Sigmoid colon (tissue), 7 donors: ENCODE measurements around the gene DMRTB1. TPM values are rescaled to one million over a fixed set of nuclear protein-coding genes. Genes with fewer than 3 reads are reported as not detected.
A peak's percentile ranks its signal among the peaks of the same experiment; 100 is the strongest.

ENCODE experiments used
- DNase-seq: peaks from one replicate; pipeline ENCODE4 v3.0.0-alpha.2; 2019
- H3K27ac ChIP-seq, 4 donors: fragments of 200-600 bp; sonication (generic); one replicate each; pipeline ENCODE4 v1.5.1; 2016 to 2019; ENCODE audit warnings: mild to moderate bottlenecking in 1 of 4
- H3K27me3 ChIP-seq, 3 donors: fragments of 200-600 bp; sonication (generic); one replicate each; pipeline ENCODE4 v1.5.1; 2019; ENCODE audit warnings: mild to moderate bottlenecking in 1 of 3
- H3K36me3 ChIP-seq, 4 donors: fragments of 200-600 bp; sonication (generic); one replicate each; pipeline ENCODE4 v1.5.1; 2016 to 2019
- H3K4me1 ChIP-seq, 4 donors: fragments of 200-600 bp; sonication (generic); one replicate each; pipeline ENCODE4 v1.5.1; 2017 to 2019
- H3K4me3 ChIP-seq, 4 donors: fragments of 200-600 bp; sonication (generic); one replicate each; pipeline ENCODE4 v1.5.1; 2017 to 2019; ENCODE audit warnings: mild to moderate bottlenecking in 2 of 4, moderate library complexity in 1 of 4
- H3K9me3 ChIP-seq, 4 donors: fragments of 200-600 bp in 3 of 4; sonication (generic) in 3 of 4; one replicate each; pipeline versions ENCODE4 v1.5.1 to v1.6.1; 2013 to 2019
- EP300 ChIP-seq, 4 donors: sonication (generic); formaldehyde crosslinking; IDR thresholded peaks; one replicate each; pipeline ENCODE4 v1.6.1; 2017; ENCODE audit warnings: antibody characterized with exemption in 4 of 4
- POLR2A ChIP-seq, 2 donors: fragments of 450-650 bp; IDR thresholded peaks; one replicate each; pipeline ENCODE4 v1.6.1; 2016; ENCODE audit warnings: antibody characterized with exemption in 2 of 2, mild to moderate bottlenecking in 2 of 2, moderate library complexity in 2 of 2
- POLR2AphosphoS5 ChIP-seq, 4 donors: sonication (generic); formaldehyde crosslinking; IDR thresholded peaks; one replicate each; pipeline ENCODE4 v1.6.1; 2017; ENCODE audit warnings: antibody characterized with exemption in 4 of 4
- WGBS, 2 donors: extraction: QIAGEN DNeasy Blood & Tissue Kit; methylation state at CpG; one replicate each; pipeline ENCODE4 v1.1.7; 2013; 5-methylcytosine and 5-hydroxymethylcytosine counted together
- intact Hi-C: fragments of 100-400 bp; cut with DNase I; formaldehyde crosslinking; loops from one replicate; pipeline ENCODE4 v1.15.1; 2023
- polyA plus RNA-seq, 3 donors: library from polyadenylated mRNA; stranded (reverse); fragments of 200-250 nt; gene quantifications; one replicate each; pipeline ENCODE4 v1.2.3, GENCODE V29; 2013
- total RNA-seq, 4 donors: library from RNA; depleted of rRNA; stranded (reverse); fragments of >200 nt; gene quantifications; one replicate each; pipeline ENCODE4 v1.1.0, GENCODE V29; 2016
- TF ChIP-seq, protein P1 (sequence below), 4 experiments: fragments of 450-650 bp in 3 of 4; fragments of 200-600 bp in 1 of 4; IDR thresholded peaks; one replicate each; pipeline ENCODE4 v1.5.1; 2016 to 2019; ENCODE audit warnings: antibody characterized with exemption in 4 of 4, mild to moderate bottlenecking in 3 of 4, moderate library complexity in 2 of 4
- donor health status: healthy with polysubstance abuse.
- donor health status: Bipolar disorder and iron deficiency.
- donor health status: healthy.

DMRTB1 gene
- total and polyA plus RNA-seq, 7 donors, result not detected

DNA sequence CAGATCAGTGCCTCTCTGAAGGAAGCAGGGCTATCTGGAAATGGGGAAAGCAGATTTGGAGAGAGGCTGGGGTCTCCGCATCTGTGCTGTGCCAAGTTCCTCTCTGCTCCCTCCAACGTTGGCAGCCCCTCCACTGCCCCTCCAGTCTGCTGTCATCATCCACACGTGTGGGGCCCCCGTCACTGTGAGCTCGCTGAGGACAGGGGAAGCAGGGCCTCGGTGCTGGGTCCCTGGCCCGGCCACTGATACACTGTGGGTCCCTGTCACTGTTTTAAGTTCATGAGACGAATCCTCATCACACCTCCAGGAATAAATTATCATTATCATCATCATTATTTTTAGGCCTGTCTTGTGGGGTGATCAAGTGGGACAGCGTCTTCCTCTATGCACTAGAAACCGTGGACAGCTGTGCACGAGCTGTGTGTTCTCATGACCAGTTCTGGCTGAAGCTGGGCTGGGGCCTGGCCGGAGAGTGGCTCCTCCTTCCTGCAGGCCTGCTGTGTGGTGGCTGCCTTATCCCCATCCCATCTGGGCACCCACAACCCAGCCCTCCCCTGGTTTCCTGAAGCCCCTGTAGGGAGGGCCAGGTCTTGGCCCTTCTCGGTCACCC is 52.2 kb downstream of the DMRTB1 start:
- WGBS, 2 donors, result 82 to 83% methylated on average over 13 of the region's 13 CpGs
- Histone ChIP-seq H3K27ac (peak overlapping the region in 3 of 4 donors; percentile 70 to 78 (median 71)), H3K27me3 (no peaks in the 10 kb centered on the region), H3K36me3 (no peaks in the 10 kb centered on the region), H3K4me3 (no peak overlapping the region), H3K4me1 (peaks cover 0 to 21% (median 20%) of the 10 kb centered on the region in 4 donors), H3K9me3 (no peaks in the 10 kb centered on the region)
- DNase-seq, result no peak
- intact Hi-C loops, result loop anchor here (5.0 kb wide), 1 partner anchor 51 kb away; no protein-coding TSS in a partner anchor
- no peak for TF ChIP-seq POLR2A (IDR thresholded peaks at IDR 0.05)
- no peak for TF ChIP-seq POLR2AphosphoS5 (IDR thresholded peaks at IDR 0.05)
- TF ChIP-seq, protein P1, sequence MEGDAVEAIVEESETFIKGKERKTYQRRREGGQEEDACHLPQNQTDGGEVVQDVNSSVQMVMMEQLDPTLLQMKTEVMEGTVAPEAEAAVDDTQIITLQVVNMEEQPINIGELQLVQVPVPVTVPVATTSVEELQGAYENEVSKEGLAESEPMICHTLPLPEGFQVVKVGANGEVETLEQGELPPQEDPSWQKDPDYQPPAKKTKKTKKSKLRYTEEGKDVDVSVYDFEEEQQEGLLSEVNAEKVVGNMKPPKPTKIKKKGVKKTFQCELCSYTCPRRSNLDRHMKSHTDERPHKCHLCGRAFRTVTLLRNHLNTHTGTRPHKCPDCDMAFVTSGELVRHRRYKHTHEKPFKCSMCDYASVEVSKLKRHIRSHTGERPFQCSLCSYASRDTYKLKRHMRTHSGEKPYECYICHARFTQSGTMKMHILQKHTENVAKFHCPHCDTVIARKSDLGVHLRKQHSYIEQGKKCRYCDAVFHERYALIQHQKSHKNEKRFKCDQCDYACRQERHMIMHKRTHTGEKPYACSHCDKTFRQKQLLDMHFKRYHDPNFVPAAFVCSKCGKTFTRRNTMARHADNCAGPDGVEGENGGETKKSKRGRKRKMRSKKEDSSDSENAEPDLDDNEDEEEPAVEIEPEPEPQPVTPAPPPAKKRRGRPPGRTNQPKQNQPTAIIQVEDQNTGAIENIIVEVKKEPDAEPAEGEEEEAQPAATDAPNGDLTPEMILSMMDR (IDR thresholded peaks at IDR 0.05), result no peak
- no peak for TF ChIP-seq EP300 (IDR thresholded peaks at IDR 0.05)

DNA sequence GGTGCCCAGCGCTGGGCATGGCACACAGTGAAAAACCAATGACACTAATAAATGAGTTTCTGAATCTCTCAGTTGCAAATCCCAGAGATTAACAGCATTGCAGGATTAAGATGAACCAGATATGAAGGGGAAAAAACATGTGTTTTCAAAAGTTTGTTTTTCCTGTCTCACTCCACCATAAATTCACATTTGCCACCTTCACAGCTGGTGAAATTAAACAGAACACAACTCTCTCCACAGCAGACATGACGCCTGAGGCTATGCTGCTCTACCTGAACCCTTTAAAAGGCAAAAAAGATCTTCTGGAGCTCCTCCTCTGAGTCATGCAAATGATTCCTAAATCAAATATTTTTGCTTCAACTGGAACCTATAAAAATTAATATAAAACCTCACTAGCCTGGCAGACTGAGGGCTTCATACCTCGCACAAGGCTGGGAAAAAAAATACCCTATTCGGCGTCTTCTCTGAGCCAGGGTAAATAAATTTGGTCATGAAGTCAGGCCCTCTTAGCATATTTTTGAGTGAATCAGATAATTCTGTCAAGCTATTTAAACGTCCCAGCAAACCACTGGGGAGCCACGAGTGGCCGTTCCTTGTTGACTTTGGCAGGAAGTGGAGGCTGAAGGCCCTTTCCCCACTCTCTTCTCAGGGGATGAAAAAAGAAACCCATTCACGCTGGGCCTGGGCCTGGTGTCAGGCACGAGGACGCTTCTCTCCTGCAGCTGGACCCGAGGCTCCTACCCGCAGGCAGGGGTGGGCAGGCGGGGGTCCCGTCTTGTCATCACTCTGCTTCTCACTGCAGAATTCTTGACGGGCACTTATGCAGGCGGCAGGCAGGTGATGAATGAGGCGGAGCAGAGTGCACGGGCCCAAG is 53.0 kb downstream of the DMRTB1 start:
- H3K36me3 ChIP-seq, result no peaks in the 10 kb centered on the region
- H3K9me3 ChIP-seq, result no peaks in the 10 kb centered on the region
- H3K4me3 ChIP-seq, result no peak overlapping the region
- WGBS, 2 donors, result 66 to 71% methylated on average over 19 of the region's 19 CpGs
- peak overlapping the region in 3 of 4 donors; percentile 70 to 78 (median 71) for H3K27ac ChIP-seq
- intact Hi-C loops, result loop anchor here (5.0 kb wide), 1 partner anchor 50 kb away; no protein-coding TSS in a partner anchor
- TF ChIP-seq EP300 (IDR thresholded peaks at IDR 0.05), result peak in 2 of 4 donors; percentile 5 to 30
- peak; percentile 44 to 73 (median 58) for TF ChIP-seq POLR2AphosphoS5 (IDR thresholded peaks at IDR 0.05)
- TF ChIP-seq, protein P1 (IDR thresholded peaks at IDR 0.05), result no peak
- TF ChIP-seq POLR2A (IDR thresholded peaks at IDR 0.05), result no peak
- H3K27me3 ChIP-seq, result no peaks in the 10 kb centered on the region
- peaks cover 0 to 21% (median 20%) of the 10 kb centered on the region in 4 donors for H3K4me1 ChIP-seq
- no peak for DNase-seq

DNA sequence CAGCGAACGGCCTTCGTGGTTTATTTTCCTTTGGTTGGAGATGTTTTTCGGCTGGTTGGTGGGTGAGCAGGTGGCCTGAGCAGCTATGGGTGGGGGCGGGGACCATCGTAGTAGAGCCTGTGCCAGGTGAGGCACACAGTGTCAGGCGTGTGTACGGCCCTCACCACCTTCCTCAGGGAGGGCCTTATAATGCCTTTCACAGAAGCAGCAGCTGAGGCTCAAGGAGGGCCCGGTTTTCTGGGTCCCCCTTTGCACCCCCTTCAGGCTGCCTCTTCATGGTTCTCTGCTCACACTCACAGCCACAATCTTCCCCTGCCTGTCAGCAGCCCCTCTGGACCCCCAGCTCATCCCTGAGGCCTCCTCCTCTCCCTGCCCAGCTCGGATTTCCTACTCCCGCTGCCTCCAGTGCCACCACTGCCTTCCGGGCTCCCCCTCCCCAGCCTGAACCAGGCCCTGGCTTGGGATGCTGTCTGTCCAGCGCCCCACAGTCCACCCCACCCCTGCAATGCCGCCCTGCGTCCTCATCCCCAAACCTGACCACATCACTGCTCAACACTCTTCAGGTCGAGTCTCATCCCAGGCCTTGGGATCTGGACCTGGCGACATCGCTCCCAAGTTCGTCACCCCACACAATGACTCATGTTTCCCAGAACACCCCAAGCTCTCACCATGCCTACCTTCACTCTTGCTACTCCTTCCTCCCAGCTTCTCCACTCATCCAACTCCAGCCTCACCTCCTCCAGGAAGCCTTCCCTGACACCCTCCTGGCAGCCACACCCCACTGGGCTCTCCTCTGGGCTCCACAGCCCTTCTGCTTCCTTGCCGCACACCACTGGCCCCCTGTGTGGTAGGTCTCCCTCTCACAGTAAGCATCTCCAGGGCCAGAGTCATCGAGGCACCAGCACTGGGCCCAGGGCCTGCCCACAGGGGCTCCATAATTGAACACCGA is 53.9 kb downstream of the DMRTB1 start:
- Histone ChIP-seq H3K27me3 (no peaks in the 10 kb centered on the region), H3K9me3 (no peaks in the 10 kb centered on the region), H3K4me3 (no peak overlapping the region), H3K36me3 (no peaks in the 10 kb centered on the region), H3K27ac (peak overlapping the region in 3 of 4 donors; percentile 70 to 78 (median 71)), H3K4me1 (peaks cover 0 to 21% (median 20%) of the 10 kb centered on the region in 4 donors)
- intact Hi-C loops, result loop anchor here (5.0 kb wide), 1 partner anchor 49 kb away; no protein-coding TSS in a partner anchor
- 77 to 81% methylated on average over 22 of the region's 22 CpGs for WGBS, 2 donors
- TF ChIP-seq POLR2AphosphoS5 (IDR thresholded peaks at IDR 0.05) (no peak), POLR2A (IDR thresholded peaks at IDR 0.05) (no peak), EP300 (IDR thresholded peaks at IDR 0.05) (no peak)
- TF ChIP-seq, protein P1 (IDR thresholded peaks at IDR 0.05), result no peak
- no peak for DNase-seq

DNA sequence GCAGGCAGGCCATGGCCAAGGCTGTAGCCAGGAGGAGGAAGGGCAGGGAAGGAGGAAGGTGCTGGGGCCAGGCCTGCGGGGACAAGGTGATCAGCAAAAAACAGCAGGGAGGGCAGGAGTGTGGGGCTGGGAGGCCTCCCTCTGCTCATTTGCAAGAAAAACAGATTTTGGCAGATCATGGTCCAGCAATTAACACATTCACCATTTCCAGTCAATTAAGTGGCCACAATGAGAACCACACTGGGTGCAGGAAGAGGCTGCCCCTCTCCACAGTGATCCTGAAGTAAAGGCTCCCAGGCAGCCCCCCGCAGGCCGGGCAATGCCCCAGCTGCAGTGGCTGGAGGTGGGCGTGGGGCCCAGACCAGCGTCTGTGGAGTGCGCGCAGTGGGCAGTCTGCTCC is 54.6 kb downstream of the DMRTB1 start:
- 92 to 96% methylated on average over 7 of the region's 7 CpGs for WGBS, 2 donors
- Histone ChIP-seq H3K4me1 (peaks cover 0 to 21% (median 20%) of the 10 kb centered on the region in 4 donors), H3K4me3 (no peak overlapping the region), H3K27me3 (no peaks in the 10 kb centered on the region), H3K36me3 (no peaks in the 10 kb centered on the region), H3K9me3 (no peaks in the 10 kb centered on the region), H3K27ac (no peak overlapping the region)
- TF ChIP-seq, protein P1 (IDR thresholded peaks at IDR 0.05), result no peak
- TF ChIP-seq EP300 (IDR thresholded peaks at IDR 0.05) (no peak), POLR2AphosphoS5 (IDR thresholded peaks at IDR 0.05) (no peak), POLR2A (IDR thresholded peaks at IDR 0.05) (no peak)
- intact Hi-C loops, result loop anchor here (5.0 kb wide), 1 partner anchor 48 kb away; no protein-coding TSS in a partner anchor
- no peak for DNase-seq
